ENCODE measurements around the gene MT4. TPM values are rescaled to one million over a fixed set of nuclear protein-coding genes. Genes with fewer than 3 reads are reported as not detected.
A peak's percentile ranks its signal among the peaks of the same experiment; 100 is the strongest.

MT4 gene
- total and polyA plus RNA-seq, 2 donors (not counting 1 experiment from before 2014, with no cell fraction given), result not detected

GRCh38 chr16:56534847-56535383 is 30.0 kb upstream of the MT4 start:
- TF ChIP-seq EZH2 (IDR thresholded peaks at IDR 0.05; ENCODE audit: low read length, missing control alignments), result no peak
- no peak for TF ChIP-seq CTCF (conservative IDR thresholded peaks at IDR 0.05 in 1 of 2, IDR thresholded peaks at IDR 0.05 in 1 of 2; ENCODE audit: low read depth in 1 of 2, low read length in 2 of 2)
- H2AFZ ChIP-seq (ENCODE audit: low read length), result no peak overlapping the region
- no peaks in the 10 kb centered on the region for H3K4me1 ChIP-seq (ENCODE audit: control insufficient read depth, extremely low read depth, insufficient read depth, low read length)
- no peaks in the 10 kb centered on the region for H4K20me1 ChIP-seq (ENCODE audit: control insufficient read depth, extremely low read depth, insufficient read depth, low read length)
- no peak overlapping the region for H3K4me2 ChIP-seq (ENCODE audit: extremely low read depth, insufficient read depth, low read length)
- no peak overlapping the region for H3K4me3 ChIP-seq (replicated peaks in 1 of 4; ENCODE audit: control extremely low read depth in 1 of 4, insufficient read depth in 1 of 4, low read depth in 3 of 4, low read length in 4 of 4)
- H3K27me3 ChIP-seq (ENCODE audit: control insufficient read depth, insufficient read depth, low read length), result peaks cover 10% of the 10 kb centered on the region
- no peak overlapping the region for H3K27ac ChIP-seq (ENCODE audit: insufficient read depth, low read length)
- H3K36me3 ChIP-seq (ENCODE audit: control insufficient read depth, insufficient read depth, low read length), result no peaks in the 10 kb centered on the region
- no peak for DNase-seq (ENCODE audit: low read depth in 2 of 2)
- no peaks in the 10 kb centered on the region for H3K79me2 ChIP-seq (ENCODE audit: control insufficient read depth, insufficient read depth, low read length)
- H3K9me3 ChIP-seq (ENCODE audit: control insufficient read depth, insufficient read depth, low read depth, low read length), result no peaks in the 10 kb centered on the region
- no peak overlapping the region for H3K9ac ChIP-seq (ENCODE audit: insufficient read depth, low read length)

- no peak for DNase-seq (ENCODE audit: low read depth in 2 of 2)
- Histone ChIP-seq H3K79me2 (ENCODE audit: control insufficient read depth, insufficient read depth, low read length) (no peaks in the 10 kb centered on the region), H3K4me2 (ENCODE audit: extremely low read depth, insufficient read depth, low read length) (no peak overlapping the region), H3K27me3 (ENCODE audit: control insufficient read depth, insufficient read depth, low read length) (peaks cover 10% of the 10 kb centered on the region), H3K36me3 (ENCODE audit: control insufficient read depth, insufficient read depth, low read length) (no peaks in the 10 kb centered on the region), H3K4me3 (replicated peaks in 1 of 4; ENCODE audit: control extremely low read depth in 1 of 4, insufficient read depth in 1 of 4, low read depth in 3 of 4, low read length in 4 of 4) (no peak overlapping the region), H4K20me1 (ENCODE audit: control insufficient read depth, extremely low read depth, insufficient read depth, low read length) (no peaks in the 10 kb centered on the region), H3K27ac (ENCODE audit: insufficient read depth, low read length) (no peak overlapping the region), H2AFZ (ENCODE audit: low read length) (no peak overlapping the region), H3K9me3 (ENCODE audit: control insufficient read depth, insufficient read depth, low read depth, low read length) (no peaks in the 10 kb centered on the region), H3K4me1 (ENCODE audit: control insufficient read depth, extremely low read depth, insufficient read depth, low read length) (no peaks in the 10 kb centered on the region), H3K9ac (ENCODE audit: insufficient read depth, low read length) (no peak overlapping the region)
- TF ChIP-seq EZH2 (IDR thresholded peaks at IDR 0.05; ENCODE audit: low read length, missing control alignments) (no peak), CTCF (conservative IDR thresholded peaks at IDR 0.05 in 1 of 2, IDR thresholded peaks at IDR 0.05 in 1 of 2; ENCODE audit: low read depth in 1 of 2, low read length in 2 of 2) (no peak)
These were observed 26.5 kb upstream of the MT4 start for GRCh38 chr16:56538331-56538730.

- DNase-seq (ENCODE audit: low read depth in 2 of 2), result no peak
- Histone ChIP-seq H3K36me3 (ENCODE audit: control insufficient read depth, insufficient read depth, low read length) (no peaks in the 10 kb centered on the region), H3K4me3 (replicated peaks in 1 of 4; ENCODE audit: control extremely low read depth in 1 of 4, insufficient read depth in 1 of 4, low read depth in 3 of 4, low read length in 4 of 4) (no peak overlapping the region), H3K4me2 (ENCODE audit: extremely low read depth, insufficient read depth, low read length) (peak overlapping the region; percentile 35), H4K20me1 (ENCODE audit: control insufficient read depth, extremely low read depth, insufficient read depth, low read length) (no peaks in the 10 kb centered on the region), H3K27me3 (ENCODE audit: control insufficient read depth, insufficient read depth, low read length) (peaks cover 10% of the 10 kb centered on the region), H3K4me1 (ENCODE audit: control insufficient read depth, extremely low read depth, insufficient read depth, low read length) (no peaks in the 10 kb centered on the region), H2AFZ (ENCODE audit: low read length) (no peak overlapping the region), H3K79me2 (ENCODE audit: control insufficient read depth, insufficient read depth, low read length) (no peaks in the 10 kb centered on the region), H3K27ac (ENCODE audit: insufficient read depth, low read length) (no peak overlapping the region), H3K9ac (ENCODE audit: insufficient read depth, low read length) (no peak overlapping the region), H3K9me3 (ENCODE audit: control insufficient read depth, insufficient read depth, low read depth, low read length) (no peaks in the 10 kb centered on the region)
- TF ChIP-seq EZH2 (IDR thresholded peaks at IDR 0.05; ENCODE audit: low read length, missing control alignments) (no peak), CTCF (conservative IDR thresholded peaks at IDR 0.05 in 1 of 2, IDR thresholded peaks at IDR 0.05 in 1 of 2; ENCODE audit: low read depth in 1 of 2, low read length in 2 of 2) (no peak)
These were observed 25.2 kb upstream of the MT4 start for GRCh38 chr16:56539656-56540055.
